Skeletal muscle satellite cell (primary cell): ENCODE measurements around the gene ACOD1.
"Not testable (repeated sequence)": the region's sequence is repeated elsewhere in the genome, so short reads cannot be mapped to it uniquely, and the experiment has no call there.

ENCODE experiments used
- H3K27me3 ChIP-seq: 2 replicates; pipeline ENCODE4 v1.7.0; 2013; ENCODE audit warnings: low read length; ENCODE audit not compliant: control insufficient read depth, insufficient read depth
- H3K36me3 ChIP-seq: 2 replicates; pipeline ENCODE4 v1.7.0; 2013; ENCODE audit warnings: mild to moderate bottlenecking, control low read depth, low read length; ENCODE audit not compliant: insufficient read depth
- H3K4me1 ChIP-seq: 2 replicates; pipeline ENCODE4 v1.7.0; 2013; ENCODE audit warnings: low read length; ENCODE audit not compliant: control insufficient read depth, insufficient read depth
- H3K4me2 ChIP-seq: 2 replicates; pipeline ENCODE4 v1.7.0; 2013; ENCODE audit warnings: mild to moderate bottlenecking, low read length
- H3K4me3 ChIP-seq: 2 replicates; pipeline ENCODE4 v1.7.0; 2013; ENCODE audit warnings: low read length
- H3K9ac ChIP-seq: 2 replicates; pipeline ENCODE4 v1.7.0; 2013; ENCODE audit warnings: mild to moderate bottlenecking, low read depth, low read length, moderate library complexity
- H3K9me3 ChIP-seq: replicated peaks from 2 replicates; pipeline ENCODE4 v1.7.0; 2013; ENCODE audit warnings: mild to moderate bottlenecking, control low read depth, low read length

ACOD1 gene

GRCh38 chr13:76954538-76954937 is 6.2 kb downstream of the ACOD1 start:
- peaks cover 3% of the 10 kb centered on the region for H3K9me3 ChIP-seq
- no peak overlapping the region for H3K9ac ChIP-seq
- H3K4me2 ChIP-seq = no peak overlapping the region
- H3K36me3 ChIP-seq = no peaks in the 10 kb centered on the region
- H3K4me3 ChIP-seq = no peak overlapping the region
- peaks cover 39% of the 10 kb centered on the region for H3K27me3 ChIP-seq
- no peaks in the 10 kb centered on the region for H3K4me1 ChIP-seq

DNA sequence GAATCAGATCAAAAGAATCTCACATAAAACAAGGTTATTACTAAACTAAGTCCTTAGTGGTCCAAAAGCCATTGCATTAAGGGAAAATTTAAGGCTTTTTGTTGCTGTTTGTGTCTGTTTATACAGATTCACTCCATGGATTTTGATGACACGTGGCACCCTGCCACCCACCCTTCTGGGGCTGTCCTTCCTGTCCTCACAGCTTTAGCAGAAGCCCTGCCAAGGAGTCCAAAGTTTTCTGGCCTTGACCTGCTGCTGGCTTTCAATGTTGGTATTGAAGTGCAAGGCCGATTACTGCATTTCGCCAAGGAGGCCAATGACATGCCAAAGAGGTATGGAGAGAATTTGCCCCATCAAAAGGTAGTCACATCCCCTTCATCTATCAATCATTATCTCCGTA is 6.9 kb downstream of the ACOD1 start:
- H3K9ac ChIP-seq = no peak overlapping the region
- H3K4me2 ChIP-seq = no peak overlapping the region
- H3K4me1 ChIP-seq = no peaks in the 10 kb centered on the region
- peaks cover 4% of the 10 kb centered on the region for H3K9me3 ChIP-seq
- H3K36me3 ChIP-seq = no peaks in the 10 kb centered on the region
- no peak overlapping the region for H3K4me3 ChIP-seq
- peaks cover 38% of the 10 kb centered on the region for H3K27me3 ChIP-seq

GRCh38 chr13:76955661-76956060 is 7.3 kb downstream of the ACOD1 start:
- Histone ChIP-seq H3K4me2 (no peak overlapping the region), H3K36me3 (no peaks in the 10 kb centered on the region), H3K27me3 (peaks cover 33% of the 10 kb centered on the region), H3K4me3 (no peak overlapping the region), H3K9ac (no peak overlapping the region), H3K4me1 (no peaks in the 10 kb centered on the region), H3K9me3 (peaks cover 4% of the 10 kb centered on the region)

DNA sequence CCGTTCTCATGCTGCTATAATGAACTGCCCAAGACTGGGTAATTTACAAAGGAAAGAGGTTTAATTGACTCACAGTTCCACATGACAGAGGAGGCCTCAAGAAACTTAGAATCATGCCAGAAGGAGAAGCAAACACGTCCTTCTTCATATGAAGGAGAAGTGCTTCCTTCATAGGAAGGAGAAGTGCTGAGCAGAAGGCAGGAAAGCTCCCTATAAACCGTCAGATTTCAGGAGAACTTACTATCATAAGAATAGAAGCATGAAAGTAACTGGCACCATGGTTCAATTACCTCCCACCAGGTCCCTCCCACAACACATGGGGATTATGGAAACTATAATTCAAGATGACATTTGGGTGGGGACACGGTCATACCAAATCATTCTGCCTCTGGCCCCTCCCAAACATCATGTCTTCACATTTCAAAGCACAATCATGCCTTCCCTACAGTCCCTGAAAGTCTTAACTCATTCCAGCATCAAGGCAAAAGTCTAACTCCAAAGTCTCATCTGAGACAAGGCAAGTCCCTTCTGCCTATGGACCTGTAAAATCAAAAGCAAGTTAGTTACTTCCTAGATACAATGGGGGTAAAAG is 10.6 kb downstream of the ACOD1 start:
- Histone ChIP-seq H3K4me3 (no peak overlapping the region), H3K9me3 (peaks cover 4% of the 10 kb centered on the region), H3K4me1 (no peaks in the 10 kb centered on the region), H3K36me3 (no peaks in the 10 kb centered on the region), H3K9ac (no peak overlapping the region), H3K27me3 (peaks cover 13% of the 10 kb centered on the region), H3K4me2 (no peak overlapping the region)

GRCh38 chr13:76959734-76960133 is 11.4 kb downstream of the ACOD1 start:
- H3K36me3 ChIP-seq, H3K4me1 ChIP-seq, H3K4me3 ChIP-seq, H3K9ac ChIP-seq, H3K27me3 ChIP-seq, H3K9me3 ChIP-seq, H3K4me2 ChIP-seq: not testable (repeated sequence)

DNA sequence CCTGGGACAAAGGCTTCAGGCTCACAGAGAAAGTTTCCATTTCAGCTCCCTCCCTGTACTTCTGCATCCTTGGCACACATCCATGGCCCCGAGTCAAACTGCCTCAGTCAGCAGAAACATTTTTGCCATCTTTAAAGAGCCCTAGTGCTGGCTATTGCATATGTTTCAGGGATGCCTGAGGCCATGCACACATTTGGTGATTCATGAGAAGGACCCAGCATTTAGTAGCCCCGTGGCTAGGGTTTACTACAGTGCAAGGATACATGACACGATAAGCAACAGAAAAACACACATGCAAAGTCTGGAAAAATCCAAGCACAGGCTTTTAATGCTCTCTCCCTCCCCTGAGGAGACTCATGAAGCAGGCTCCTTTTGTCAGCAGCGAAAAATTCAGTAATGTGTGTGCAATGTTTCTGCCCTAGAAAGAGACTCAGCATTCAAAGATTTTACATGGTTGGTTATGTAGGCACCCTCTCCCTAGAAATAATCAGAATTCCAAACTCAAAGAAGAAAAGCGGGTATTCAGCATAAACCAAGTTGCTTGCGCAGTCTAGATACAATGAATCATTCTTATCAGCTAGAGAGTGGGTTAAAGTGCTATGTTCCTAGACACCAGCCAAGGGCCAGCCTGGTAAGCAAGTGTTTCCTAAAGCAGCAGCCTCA is 17.6 kb downstream of the ACOD1 start:
- Histone ChIP-seq H3K9me3 (no peaks in the 10 kb centered on the region), H3K4me3 (no peak overlapping the region), H3K4me2 (no peak overlapping the region), H3K4me1 (no peaks in the 10 kb centered on the region), H3K9ac (no peak overlapping the region), H3K27me3 (peaks cover 9% of the 10 kb centered on the region), H3K36me3 (no peaks in the 10 kb centered on the region)

GRCh38 chr13:76967031-76967430 is 18.7 kb downstream of the ACOD1 start:
- no peaks in the 10 kb centered on the region for H3K9me3 ChIP-seq
- H3K9ac ChIP-seq = no peak overlapping the region
- H3K27me3 ChIP-seq = peaks cover 15% of the 10 kb centered on the region
- no peaks in the 10 kb centered on the region for H3K36me3 ChIP-seq
- H3K4me3 ChIP-seq = no peak overlapping the region
- H3K4me1 ChIP-seq = no peaks in the 10 kb centered on the region
- H3K4me2 ChIP-seq = no peak overlapping the region

DNA sequence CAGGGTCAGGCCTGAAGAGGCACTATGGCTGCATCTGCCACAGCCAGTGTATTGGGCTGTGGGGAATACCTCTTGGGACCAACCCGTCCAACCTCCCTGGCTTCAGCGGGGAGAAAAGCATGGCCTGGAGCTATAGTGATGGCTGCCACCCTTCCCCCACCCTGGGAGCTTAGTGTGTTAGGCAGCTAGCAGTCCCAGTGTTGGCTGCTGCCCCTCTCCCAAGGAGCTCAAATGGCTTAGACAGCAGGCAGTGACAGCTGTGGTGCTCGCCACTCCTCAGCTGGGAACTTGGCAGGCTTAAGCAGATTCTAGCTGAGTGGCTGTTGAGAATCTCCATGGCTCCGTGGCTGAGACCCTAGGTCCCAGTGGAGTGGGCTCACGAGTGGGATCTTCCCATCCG is 19.7 kb downstream of the ACOD1 start:
- H3K9me3 ChIP-seq = no peaks in the 10 kb centered on the region
- H3K36me3 ChIP-seq = no peaks in the 10 kb centered on the region
- no peak overlapping the region for H3K9ac ChIP-seq
- no peaks in the 10 kb centered on the region for H3K4me1 ChIP-seq
- H3K27me3 ChIP-seq = peaks cover 25% of the 10 kb centered on the region
- no peak overlapping the region for H3K4me2 ChIP-seq
- H3K4me3 ChIP-seq = no peak overlapping the region

DNA sequence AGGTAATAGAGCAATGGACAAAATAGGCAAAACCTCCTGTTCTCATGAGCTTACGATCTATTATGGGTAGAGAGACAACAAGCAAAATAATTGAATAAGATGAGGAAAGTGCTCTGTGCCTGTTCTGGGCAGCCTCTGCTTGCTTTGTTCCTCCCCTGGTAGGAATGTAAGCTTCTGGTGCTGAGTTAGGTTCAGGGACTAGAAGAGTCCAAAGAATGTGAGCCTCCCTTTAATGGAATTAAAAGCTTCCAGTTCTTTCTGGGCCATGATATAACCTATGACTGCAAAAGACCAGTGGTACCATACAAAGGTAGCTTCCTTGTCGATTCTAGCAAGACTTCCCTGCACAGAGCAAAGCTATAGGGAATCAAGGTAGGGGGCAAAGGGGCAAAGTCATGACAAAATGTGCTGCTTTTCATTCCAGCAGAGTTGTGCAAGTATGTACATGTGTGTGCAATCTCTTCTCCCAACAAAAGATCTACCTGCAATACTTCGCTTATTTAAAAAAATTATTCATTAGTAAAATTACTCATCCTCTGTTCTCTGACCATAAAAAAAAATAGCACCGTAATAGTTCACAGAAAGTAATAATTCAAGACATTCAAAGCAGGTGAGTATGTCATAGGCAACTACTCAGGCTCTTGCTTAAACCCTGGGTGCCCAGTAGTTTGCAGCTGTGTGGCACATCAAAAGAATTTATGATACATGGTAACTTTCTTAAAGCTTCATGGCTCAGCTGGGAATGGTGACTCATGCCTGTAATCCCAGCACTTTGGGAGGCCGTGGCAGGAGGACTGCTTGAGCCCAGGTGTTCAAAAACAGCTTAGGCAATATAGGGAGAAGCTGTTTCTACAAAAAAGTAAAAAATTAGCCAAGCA is 21.4 kb downstream of the ACOD1 start:
- no peaks in the 10 kb centered on the region for H3K36me3 ChIP-seq

GRCh38 chr13:76971215-76971614 is 22.9 kb downstream of the ACOD1 start:
- H3K4me3 ChIP-seq = no peak overlapping the region
- no peaks in the 10 kb centered on the region for H3K4me1 ChIP-seq
- no peaks in the 10 kb centered on the region for H3K36me3 ChIP-seq
- H3K9me3 ChIP-seq = no peaks in the 10 kb centered on the region
- peaks cover 46% of the 10 kb centered on the region for H3K27me3 ChIP-seq
- H3K4me2 ChIP-seq = no peak overlapping the region
- no peak overlapping the region for H3K9ac ChIP-seq

More for the DNA sequence above, 21.4 kb downstream of the ACOD1 start:
- Histone ChIP-seq H3K4me2 (no peak overlapping the region), H3K9ac (no peak overlapping the region), H3K4me3 (no peak overlapping the region), H3K9me3 (no peaks in the 10 kb centered on the region), H3K27me3 (peaks cover 38% of the 10 kb centered on the region), H3K4me1 (no peaks in the 10 kb centered on the region)

GRCh38 chr13:76971851-76972829 is 23.8 kb downstream of the ACOD1 start:
- Histone ChIP-seq H3K9me3 (no peaks in the 10 kb centered on the region), H3K27me3 (peaks cover 50% of the 10 kb centered on the region), H3K4me2 (peak overlapping the region; percentile 13), H3K4me3 (no peak overlapping the region), H3K36me3 (no peaks in the 10 kb centered on the region), H3K4me1 (no peaks in the 10 kb centered on the region), H3K9ac (no peak overlapping the region)
